Measurements from ENCODE around the gene AKIRIN2. TPM values are rescaled to one million over a fixed set of nuclear protein-coding genes. Genes with fewer than 3 reads are reported as not detected.
A peak's percentile ranks its signal among the peaks of the same experiment; 100 is the strongest.
"Not testable (repeated sequence)": the region's sequence is repeated elsewhere in the genome, so short reads cannot be mapped to it uniquely, and the experiment has no call there.

Gene AKIRIN2
- total and polyA plus RNA-seq, 2 donors (not counting 1 experiment from before 2014, with no cell fraction given): 82.2 to 108 TPM

GRCh38 chr6:87714093-87714842 lies 12.2 kb upstream of the AKIRIN2 start:
- POLR2A ChIA-PET: no interaction called here
- no peak overlapping the region for H2AFZ ChIP-seq (ENCODE audit: insufficient read depth, low read depth, low read length, poor library complexity, severe bottlenecking)
- ATAC-seq (ENCODE audit: low read depth) (peak; percentile 65), DNase-seq (no peak)
- H3K27me3 ChIP-seq (replicated peaks in 1 of 4; ENCODE audit: control extremely low read depth in 1 of 4, control insufficient read depth in 3 of 4, insufficient read depth in 4 of 4, low read length in 3 of 4): no peaks in the 10 kb centered on the region
- CTCF ChIA-PET: interaction anchor here (0.7 kb wide), 1 partner anchor 860 kb away, joined by 3 read pairs; no protein-coding TSS in a partner anchor
- no peak overlapping the region for H3K4me3 ChIP-seq (ENCODE audit: control extremely low read depth in 1 of 5, extremely low read depth in 1 of 5, insufficient read depth in 1 of 5, low read depth in 2 of 5, low read length in 4 of 5)
- no peaks in the 10 kb centered on the region for H3K9me3 Mint-ChIP-seq (ENCODE audit: insufficient read depth)
- TF ChIP-seq EZH2 (IDR thresholded peaks at IDR 0.05; ENCODE audit: borderline replicate concordance, insufficient read depth, low read depth, low read length, poor library complexity, severe bottlenecking) (no peak), CTCF (IDR thresholded peaks at IDR 0.05) (no peak)
- no peaks in the 10 kb centered on the region for H3K9me3 ChIP-seq (ENCODE audit: control extremely low read depth in 1 of 3, control insufficient read depth in 2 of 3, insufficient read depth in 1 of 3, low read length in 2 of 3)
- no peak overlapping the region for H3K27ac ChIP-seq (ENCODE audit: low read length in 2 of 2)
- no peaks in the 10 kb centered on the region for H3K36me3 ChIP-seq (replicated peaks in 1 of 2; ENCODE audit: control extremely low read depth in 1 of 2, control insufficient read depth in 1 of 2, extremely low read depth in 1 of 2, insufficient read depth in 2 of 2, low read length in 1 of 2)
- H4K20me1 ChIP-seq (ENCODE audit: control insufficient read depth, insufficient read depth, low read length, poor library complexity, severe bottlenecking): no peaks in the 10 kb centered on the region
- no CpG with 5 or more reads among the region's 2 CpGs for WGBS (ENCODE audit: insufficient coverage)
- H3K9ac ChIP-seq (ENCODE audit: low read length): no peak overlapping the region
- no peaks in the 10 kb centered on the region for H3K79me2 ChIP-seq (ENCODE audit: control insufficient read depth, insufficient read depth, low read length)
- H3K4me1 ChIP-seq (ENCODE audit: control insufficient read depth in 2 of 2, insufficient read depth in 2 of 2, low read length in 2 of 2): peaks cover 4% of the 10 kb centered on the region in 2 donors
- intact Hi-C loops (cut with micrococcal nuclease): no loop called here
- no peaks in the 10 kb centered on the region for H3K27me3 Mint-ChIP-seq
- H3K4me1 Mint-ChIP-seq: peaks cover 7% of the 10 kb centered on the region
- H3K4me2 ChIP-seq (replicated peaks; ENCODE audit: low read depth, low read length, poor library complexity, severe bottlenecking): no peak overlapping the region
- H3K4me3 Mint-ChIP-seq: no peak overlapping the region
- H3K27ac Mint-ChIP-seq: no peak overlapping the region

GRCh38 chr6:87712713-87713112 lies 10.7 kb upstream of the AKIRIN2 start:
- intact Hi-C loops (cut with micrococcal nuclease); POLR2A ChIA-PET: not testable (repeated sequence)

More at GRCh38 chr6:87712713-87713112, 10.7 kb upstream of the AKIRIN2 start:
- H3K9ac ChIP-seq (ENCODE audit: low read length); H3K9me3 ChIP-seq (ENCODE audit: control extremely low read depth in 1 of 3, control insufficient read depth in 2 of 3, insufficient read depth in 1 of 3, low read length in 2 of 3); H3K4me2 ChIP-seq (replicated peaks; ENCODE audit: low read depth, low read length, poor library complexity, severe bottlenecking); H3K4me3 Mint-ChIP-seq; H3K4me3 ChIP-seq (ENCODE audit: control extremely low read depth in 1 of 5, extremely low read depth in 1 of 5, insufficient read depth in 1 of 5, low read depth in 2 of 5, low read length in 4 of 5); H2AFZ ChIP-seq (ENCODE audit: insufficient read depth, low read depth, low read length, poor library complexity, severe bottlenecking); H4K20me1 ChIP-seq (ENCODE audit: control insufficient read depth, insufficient read depth, low read length, poor library complexity, severe bottlenecking); H3K36me3 ChIP-seq (replicated peaks in 1 of 2; ENCODE audit: control extremely low read depth in 1 of 2, control insufficient read depth in 1 of 2, extremely low read depth in 1 of 2, insufficient read depth in 2 of 2, low read length in 1 of 2); H3K9me3 Mint-ChIP-seq (ENCODE audit: insufficient read depth); ATAC-seq (ENCODE audit: low read depth); H3K27ac ChIP-seq (ENCODE audit: low read length in 2 of 2); H3K27me3 Mint-ChIP-seq; H3K27me3 ChIP-seq (replicated peaks in 1 of 4; ENCODE audit: control extremely low read depth in 1 of 4, control insufficient read depth in 3 of 4, insufficient read depth in 4 of 4, low read length in 3 of 4); H3K4me1 Mint-ChIP-seq; DNase-seq; H3K4me1 ChIP-seq (ENCODE audit: control insufficient read depth in 2 of 2, insufficient read depth in 2 of 2, low read length in 2 of 2); CTCF ChIA-PET; H3K79me2 ChIP-seq (ENCODE audit: control insufficient read depth, insufficient read depth, low read length); H3K27ac Mint-ChIP-seq: not testable (repeated sequence)
- WGBS (ENCODE audit: insufficient coverage): 100% methylated on average over 1 of the region's 3 CpGs
